GM12892 (cell line): ENCODE results near the gene AEN.
"Not testable (repeated sequence)": the region's sequence is repeated elsewhere in the genome, so short reads cannot be mapped to it uniquely, and the experiment has no call there.

Experiments
- DNase-seq: peaks from one replicate; pipeline ENCODE4 v3.0.0; 2011; ENCODE audit not compliant: insufficient read length
- FAIRE-seq: peaks from 2 replicates; lab custom pipeline; 2011; peaks lifted over from hg19 to GRCh38; lab: Jason Lieb, UNC
- POLR2A ChIP-seq: IDR thresholded peaks from 2 replicates; pipeline ENCODE4 v1.6.1; 2011; ENCODE audit warnings: low read depth, low read length, control low read depth
- POLR2AphosphoS5 ChIP-seq: IDR thresholded peaks from 2 replicates; pipeline ENCODE4 v1.6.1; 2011; ENCODE audit warnings: low read depth, low read length, control low read depth
- TAF1 ChIP-seq: IDR thresholded peaks from 2 replicates; pipeline ENCODE4 v1.6.1; 2011; ENCODE audit warnings: low read depth, mild to moderate bottlenecking, control low read depth, low read length, borderline replicate concordance

AEN gene

GRCh38 chr15:88636050-88636449, 14.9 kb downstream of the AEN start:
- no peak for FAIRE-seq
- no peak for DNase-seq
- TF ChIP-seq TAF1 (no peak), POLR2A (peak; percentile 33; the same call in 1 of the 2 replicates), POLR2AphosphoS5 (no peak)

GRCh38 chr15:88636654-88637053, 15.5 kb downstream of the AEN start:
- no peak for DNase-seq
- TF ChIP-seq POLR2A = no peak
- no peak for TF ChIP-seq TAF1
- no peak; the same call in 1 of the 2 replicates for TF ChIP-seq POLR2AphosphoS5
- no peak for FAIRE-seq

- FAIRE-seq (no peak), DNase-seq (no peak)
- TF ChIP-seq TAF1 (no peak), POLR2A (no peak), POLR2AphosphoS5 (0 out of 2 replicates have a peak, but pooled peaks have one; percentile 22)
These were observed 16.3 kb downstream of the AEN start for GRCh38 chr15:88637436-88637835.

GRCh38 chr15:88637841-88638625, 16.9 kb downstream of the AEN start:
- no peak for FAIRE-seq
- no peak for DNase-seq
- TF ChIP-seq TAF1 = no peak
- no peak for TF ChIP-seq POLR2AphosphoS5
- no peak for TF ChIP-seq POLR2A

GRCh38 chr15:88638626-88639372, 17.7 kb downstream of the AEN start, which contains the start of gene ISG20:
TSS of gene ISG20 (plus strand) at chr15:88639016. CDS start at chr15:88639367, 351 bp downstream.
- DNase-seq (peak; percentile 94), FAIRE-seq (peak; percentile 99)
- TF ChIP-seq POLR2A (peak; percentile 87), TAF1 (peak; percentile 75), POLR2AphosphoS5 (peak; percentile 92)

GRCh38 chr15:88641959-88642452, 20.9 kb downstream of the AEN start:
- no peak for FAIRE-seq
- DNase-seq = no peak
- TF ChIP-seq TAF1 = no peak
- no peak for TF ChIP-seq POLR2AphosphoS5
- no peak for TF ChIP-seq POLR2A

GRCh38 chr15:88642514-88642913, 21.4 kb downstream of the AEN start:
- not testable (repeated sequence) for DNase-seq, FAIRE-seq

- FAIRE-seq = no peak
These were observed 23.6 kb downstream of the AEN start for GRCh38 chr15:88644741-88645140.

GRCh38 chr15:88645171-88646087, 24.3 kb downstream of the AEN start:
- FAIRE-seq (no peak), DNase-seq (no peak)
- TF ChIP-seq POLR2A = 0 out of 2 replicates have a peak, but pooled peaks have one; percentile 9
- TF ChIP-seq TAF1 = no peak

More at GRCh38 chr15:88644741-88645140, 23.6 kb downstream of the AEN start:
- TF ChIP-seq POLR2AphosphoS5 (no peak), POLR2A (0 out of 2 replicates have a peak, but pooled peaks have one; percentile 1)
- no peak for DNase-seq

- FAIRE-seq (no peak), DNase-seq (no peak)
- TF ChIP-seq POLR2AphosphoS5 (no peak), POLR2A (no peak), TAF1 (no peak)
These were observed 24.9 kb downstream of the AEN start for GRCh38 chr15:88646088-88646405.

- TF ChIP-seq TAF1 (no peak), POLR2A (no peak), POLR2AphosphoS5 (no peak)
- DNase-seq (no peak), FAIRE-seq (no peak)
These were observed 25.8 kb downstream of the AEN start for GRCh38 chr15:88646951-88647350.
